SK-N-SH treated with all-trans-retinoic acid at 6 μM for 48 hours (cell line): Measurements from ENCODE around the gene ULK4.
"Not testable (repeated sequence)": the region's sequence is repeated elsewhere in the genome, so short reads cannot be mapped to it uniquely, and the experiment has no call there.

Experiments used
- BACH2 ChIP-seq: fragments of 250-450 bp; sonication (Bioruptor Pico); IDR thresholded peaks from 2 replicates; pipeline ENCODE4 v1.9.0; 2021; ENCODE audit warnings: mild to moderate bottlenecking, borderline replicate concordance
- PPARA ChIP-seq: fragments of 250-450 bp; sonication (Bioruptor Pico); IDR thresholded peaks from 2 replicates; pipeline ENCODE4 v1.5.0; 2020; ENCODE audit warnings: mild to moderate bottlenecking, borderline replicate concordance
- ZNF565 ChIP-seq: fragments of 450-650 bp; formaldehyde crosslinking; conservative IDR thresholded peaks from 2 replicates; pipeline ENCODE4 v1.5.0; 2020; ENCODE audit warnings: low read depth, mild to moderate bottlenecking, moderate library complexity
- ZNF70 ChIP-seq: fragments of 450-650 bp; formaldehyde crosslinking; IDR thresholded peaks from 2 replicates; pipeline ENCODE4 v1.5.0; 2020; ENCODE audit warnings: mild to moderate bottlenecking, moderate library complexity

GRCh38 chr3:41709213-41709612 is 252.7 kb downstream of the ULK4 start:
- TF ChIP-seq PPARA (CRISPR knock-in tag); ZNF70 (CRISPR knock-in tag); BACH2; ZNF565: not testable (repeated sequence)
